ENCODE results near the gene CNGB1. TPM values are rescaled to one million over a fixed set of nuclear protein-coding genes. Genes with fewer than 3 reads are reported as not detected.
A peak's percentile ranks its signal among the peaks of the same experiment; 100 is the strongest.

Gene CNGB1
- total RNA-seq (2014; rRNA removed; shearing (Covaris generic)): not detected in 2 replicates

GRCh38 chr16:57970970-57971369, at the start of gene CNGB1:
CNGB1 (minus strand) TSS chr16:57971128; CDS start chr16:57967286, 3,842 bp downstream.
- no peak for DNase-seq (ENCODE audit: low read depth)

GRCh38 chr16:58019866-58020538, 49.1 kb upstream of the CNGB1 start:
- DNase-seq (ENCODE audit: low read depth): no peak

GRCh38 chr16:58018803-58019202, 47.9 kb upstream of the CNGB1 start:
- DNase-seq (ENCODE audit: low read depth): no peak

GRCh38 chr16:58016840-58017446, 46.0 kb upstream of the CNGB1 start:
- no peak for DNase-seq (ENCODE audit: low read depth)

GRCh38 chr16:58013201-58013956, 42.5 kb upstream of the CNGB1 start:
- no peak for DNase-seq (ENCODE audit: low read depth)

GRCh38 chr16:58012481-58012880, 41.6 kb upstream of the CNGB1 start:
- no peak for DNase-seq (ENCODE audit: low read depth)

GRCh38 chr16:58011652-58012051, 40.7 kb upstream of the CNGB1 start:
- DNase-seq (ENCODE audit: low read depth): peak; percentile 82

GRCh38 chr16:58010886-58011285, 40.0 kb upstream of the CNGB1 start:
- DNase-seq (ENCODE audit: low read depth): no peak

GRCh38 chr16:58009856-58010416, 39.0 kb upstream of the CNGB1 start:
- DNase-seq (ENCODE audit: low read depth): no peak

- peak; percentile 82 for DNase-seq (ENCODE audit: low read depth)
Observed at GRCh38 chr16:58004736-58005135, 33.8 kb upstream of the CNGB1 start.

GRCh38 chr16:58002936-58003335, 32.0 kb upstream of the CNGB1 start:
- DNase-seq (ENCODE audit: low read depth): no peak

GRCh38 chr16:58002416-58002800, 31.5 kb upstream of the CNGB1 start:
- DNase-seq (ENCODE audit: low read depth): no peak

- no peak for DNase-seq (ENCODE audit: low read depth)
Observed at GRCh38 chr16:58001781-58002415, 31.0 kb upstream of the CNGB1 start.

GRCh38 chr16:58000706-58001676, 30.1 kb upstream of the CNGB1 start, which contains the start of gene USB1:
USB1 (plus strand) TSS chr16:58001407; CDS start chr16:58001484, 77 bp downstream.
- DNase-seq (ENCODE audit: low read depth): peak; percentile 88

- peak; percentile 20 for DNase-seq (ENCODE audit: low read depth)
Observed at GRCh38 chr16:57999971-58000705, 29.2 kb upstream of the CNGB1 start, which contains the start of gene ZNF319. ZNF319 (minus strand) TSS chr16:58000672; CDS start chr16:57998265, 2,407 bp downstream.

GRCh38 chr16:57999366-57999970, 28.5 kb upstream of the CNGB1 start:
- DNase-seq (ENCODE audit: low read depth): peak; percentile 41

GRCh38 chr16:57998992-57999365, 28.1 kb upstream of the CNGB1 start:
- no peak for DNase-seq (ENCODE audit: low read depth)

- DNase-seq (ENCODE audit: low read depth): peak; percentile 25
Observed at GRCh38 chr16:57998486-57998885, 27.6 kb upstream of the CNGB1 start.

- no peak for DNase-seq (ENCODE audit: low read depth)
Observed at GRCh38 chr16:57997528-57998265, 26.8 kb upstream of the CNGB1 start.
